GM12878 (cell line): ENCODE data around the gene RABL2B.
"Not testable (repeated sequence)": the region's sequence is repeated elsewhere in the genome, so short reads cannot be mapped to it uniquely, and the experiment has no call there.

Source experiments
- CTCF ChIP-seq, 3 experiments: IDR thresholded peaks in 2 of 3; conservative IDR thresholded peaks in 1 of 3; 2 replicates each; pipeline ENCODE4 v1.5.1; 2011; ENCODE audit warnings: low read depth in 3 of 3, low read length in 3 of 3, mild to moderate bottlenecking in 3 of 3, control low read depth in 2 of 3, moderate library complexity in 2 of 3, inconsistent platforms in 1 of 3, mixed read lengths in 1 of 3; ENCODE audit not compliant: control insufficient read depth in 2 of 3, insufficient read depth in 1 of 3; ENCODE audit errors: extremely low read depth in 1 of 3
- E2F4 ChIP-seq: IDR thresholded peaks from 2 replicates; pipeline ENCODE4 v1.6.1; 2012; ENCODE audit warnings: low read depth, low read length, improper control_type of control experiment
- EED ChIP-seq: sonication (generic); IDR thresholded peaks from 2 replicates; pipeline ENCODE4 v1.6.1; 2016; ENCODE audit warnings: antibody characterized with exemption, low read depth
- FOS ChIP-seq: IDR thresholded peaks from 3 replicates; pipeline ENCODE4 v1.6.1; 2011; ENCODE audit warnings: borderline replicate concordance; ENCODE audit not compliant: insufficient read length; ENCODE audit errors: extremely low read depth
- JUND ChIP-seq: IDR thresholded peaks from 2 replicates; pipeline ENCODE4 v1.6.1; 2012; ENCODE audit warnings: low read depth, mild to moderate bottlenecking, low read length, improper control_type of control experiment, moderate library complexity
- MXI1 ChIP-seq: fragments of 150-350 bp; IDR thresholded peaks from 2 replicates; pipeline ENCODE4 v1.6.1; 2011; ENCODE audit warnings: low read depth, mild to moderate bottlenecking, inconsistent platforms, low read length, improper control_type of control experiment
- NKRF ChIP-seq: fragments of 450-650 bp; conservative IDR thresholded peaks from 2 replicates; pipeline ENCODE4 v1.6.1; 2017; ENCODE audit warnings: mild to moderate bottlenecking, moderate library complexity
- PKNOX1 ChIP-seq: fragments of 450-650 bp; IDR thresholded peaks from 2 replicates; pipeline ENCODE4 v1.6.1; 2016; ENCODE audit warnings: mild to moderate bottlenecking
- RBBP5 ChIP-seq: fragments of 200-600 bp; sonication (generic); conservative IDR thresholded peaks from 2 replicates; pipeline ENCODE4 v1.6.1; 2016
- SMAD1 ChIP-seq: fragments of 450-650 bp; IDR thresholded peaks from 2 replicates; pipeline ENCODE4 v1.6.1; 2018; ENCODE audit warnings: mild to moderate bottlenecking, low read depth; ENCODE audit not compliant: partially characterized antibody
- USF2 ChIP-seq: IDR thresholded peaks from 2 replicates; pipeline ENCODE4 v1.6.1; 2011; ENCODE audit warnings: low read depth, low read length, improper control_type of control experiment, borderline replicate concordance

- TF ChIP-seq EED; FOS; CTCF (IDR thresholded peaks at IDR 0.05 in 2 of 3, conservative IDR thresholded peaks at IDR 0.05 in 1 of 3; ENCODE audit: control insufficient read depth in 2 of 3, extremely low read depth in 1 of 3, insufficient read depth in 1 of 3, low read depth in 3 of 3, low read length in 3 of 3); MXI1; E2F4; SMAD1; NKRF; USF2; PKNOX1; JUND; RBBP5: not testable (repeated sequence)
Measured at GRCh38 chr22:50777631-50778030, 5.8 kb downstream of the RABL2B start.
